GDM1 (cell line): ENCODE measurements around the gene ACOXL.

Experiments used
- DNase-seq: peaks from one replicate; lab custom pipeline; 2025; lab: John Stamatoyannopoulos, UW

Gene ACOXL

DNA sequence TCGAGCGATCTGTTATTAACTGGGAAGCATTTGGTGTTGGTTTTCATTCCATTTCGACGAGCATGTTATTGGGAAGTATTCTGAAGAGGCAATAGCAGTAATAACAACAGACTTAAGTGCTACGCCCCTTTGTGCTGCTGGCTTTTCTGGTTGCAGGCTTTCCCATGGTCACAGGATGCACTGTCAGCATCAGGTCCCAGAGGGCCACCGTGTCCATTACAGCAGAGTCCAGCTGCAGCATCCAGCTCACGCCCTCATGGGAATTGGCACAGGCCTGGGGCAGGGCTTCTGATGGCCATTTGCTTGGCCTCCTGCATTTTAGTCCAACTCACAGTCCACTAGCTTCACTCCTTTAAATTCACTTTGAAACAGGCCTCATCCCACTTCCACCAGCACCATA, 432.7 kb downstream of the ACOXL start:
- no peak for DNase-seq

DNA sequence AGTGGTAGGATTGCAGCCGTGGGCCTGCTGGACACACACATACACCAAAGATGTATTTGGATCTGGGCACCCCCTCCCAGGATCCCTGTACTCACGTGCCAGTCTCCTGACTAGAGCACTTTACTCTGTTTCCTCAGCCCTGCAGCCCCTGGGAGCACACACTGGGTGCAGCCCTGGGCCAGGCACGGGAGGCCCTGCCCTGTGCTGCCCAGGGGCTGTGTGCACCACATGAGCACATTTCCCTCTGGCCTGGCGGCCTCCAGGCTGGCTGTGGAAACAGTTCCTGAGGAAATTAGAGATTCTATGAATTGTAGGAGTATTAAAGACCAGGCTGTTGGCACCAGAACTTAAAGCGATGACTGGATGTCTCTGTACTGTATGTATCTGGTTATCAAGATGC, 433.7 kb downstream of the ACOXL start:
- no peak for DNase-seq

DNA sequence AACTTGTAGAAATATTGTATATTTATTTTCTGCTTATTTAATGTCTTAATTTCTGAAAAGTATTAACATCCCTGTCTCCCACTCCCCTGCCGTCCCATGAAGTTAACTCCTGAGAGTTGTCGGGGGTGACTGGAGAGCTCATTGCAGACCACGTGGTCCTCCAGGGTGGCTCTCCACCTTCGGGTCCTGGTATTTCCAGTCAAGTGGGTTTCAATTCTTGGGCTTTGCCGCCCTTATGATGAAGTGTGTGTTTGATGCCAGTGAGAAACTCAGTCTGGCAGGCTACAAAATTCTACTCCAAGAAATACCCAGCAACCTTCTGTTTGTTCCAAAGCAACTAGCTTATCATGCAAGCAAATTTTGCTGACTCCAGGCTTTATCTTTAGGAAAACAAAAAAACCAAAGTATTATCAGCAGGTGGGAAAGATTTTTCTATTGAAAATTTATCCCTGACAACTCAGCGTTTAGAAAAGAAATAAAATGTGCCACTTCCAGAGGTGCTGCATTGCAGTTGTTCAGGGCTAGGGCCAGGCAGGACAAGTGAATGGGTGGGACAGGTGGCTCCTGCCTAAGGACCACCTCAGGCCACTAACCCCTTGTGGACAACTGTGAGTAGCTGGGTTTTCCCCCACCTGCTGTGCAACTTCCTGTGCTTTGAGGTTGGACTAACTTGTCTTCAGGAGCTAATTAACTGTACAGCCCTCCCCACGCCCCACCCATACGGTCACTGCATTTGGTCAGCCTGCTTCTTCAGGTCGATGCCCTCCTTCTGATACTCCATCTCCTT, 434.9 kb downstream of the ACOXL start:
- DNase-seq: no peak

DNA sequence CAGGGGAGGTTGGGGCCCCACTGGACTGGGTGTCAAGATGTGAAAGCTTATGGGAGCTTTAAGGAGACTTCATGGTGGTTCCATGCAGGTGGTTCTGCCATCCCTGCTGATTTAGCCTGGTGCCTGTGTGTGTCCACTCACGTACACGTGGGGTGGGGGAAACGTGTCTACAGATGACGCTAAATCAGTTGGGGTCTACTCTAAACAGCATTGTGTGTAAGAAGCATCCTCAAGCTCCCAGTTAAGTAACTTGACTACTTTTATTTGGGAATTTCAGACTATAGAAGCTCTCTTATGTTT, 435.4 kb downstream of the ACOXL start:
- no peak for DNase-seq
